GM19238 (cell line): Measurements from ENCODE around the gene AURKB.
A peak's percentile ranks its signal among the peaks of the same experiment; 100 is the strongest.
"Not testable (repeated sequence)": the region's sequence is repeated elsewhere in the genome, so short reads cannot be mapped to it uniquely, and the experiment has no call there.

Experiments
- DNase-seq: peaks from one replicate; pipeline ENCODE4 v3.0.0; 2011; ENCODE audit warnings: low spot score; ENCODE audit not compliant: insufficient read length

The AURKB gene

DNA sequence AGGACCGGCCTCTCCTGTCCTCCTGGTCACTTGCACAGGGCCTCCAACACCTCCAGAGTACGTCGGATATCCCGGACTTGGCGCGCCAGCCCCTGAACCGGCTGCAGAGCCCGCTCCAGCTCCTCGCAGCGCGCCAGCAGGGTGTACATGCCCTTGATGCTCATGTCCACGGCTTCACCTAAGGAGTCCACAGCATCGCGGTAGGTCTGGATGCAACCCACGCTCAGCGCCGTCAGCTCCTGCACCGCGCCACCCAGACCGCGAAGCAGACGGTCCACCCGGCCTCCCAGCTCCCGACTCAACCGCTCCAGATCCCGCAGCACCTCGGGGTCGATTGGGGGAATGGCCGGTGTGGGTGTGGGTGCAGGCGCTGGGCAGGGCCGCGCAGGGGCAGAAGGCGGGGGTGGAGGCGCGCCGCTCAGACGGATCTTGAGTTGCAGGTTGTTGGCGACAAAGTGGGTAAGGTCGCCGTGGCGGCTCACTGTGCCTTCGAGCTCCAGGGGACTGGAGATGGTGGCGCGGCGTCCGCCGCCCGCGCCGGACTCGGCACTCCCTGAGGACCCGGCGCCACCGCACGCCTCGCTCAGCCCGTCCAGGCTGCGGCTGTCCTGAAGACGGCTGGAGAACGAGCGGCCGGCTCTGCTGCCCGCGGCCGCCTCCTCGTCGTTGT lies 21.2 kb downstream of the AURKB start:
- DNase-seq = no peak

DNA sequence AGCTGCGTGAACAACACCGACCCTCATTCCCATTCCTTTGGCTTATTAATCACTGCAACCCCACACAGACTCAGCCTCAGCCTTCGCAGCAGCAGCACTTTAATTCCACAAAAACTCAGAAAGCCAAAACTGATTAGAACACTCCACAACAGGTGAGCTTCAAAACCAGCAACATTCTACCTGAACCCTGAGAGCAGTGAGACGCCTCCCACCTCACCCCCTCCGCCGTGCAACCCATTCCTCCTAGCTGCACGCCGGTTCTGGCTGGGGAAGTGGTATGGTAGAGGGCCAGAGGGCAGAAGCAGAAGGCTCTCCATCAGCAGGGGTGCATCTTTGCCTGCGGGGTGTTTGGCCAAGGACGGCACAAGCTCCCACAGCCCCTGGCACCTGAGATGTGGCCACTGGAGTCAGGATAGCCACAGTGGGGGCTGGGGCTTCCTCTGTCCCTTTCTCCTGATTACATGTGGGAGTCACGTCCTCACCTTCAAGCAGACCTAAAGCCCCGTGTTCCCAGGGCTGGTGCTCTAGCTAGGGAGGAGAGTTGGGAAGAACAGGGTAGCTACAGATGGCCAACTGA lies 22.0 kb downstream of the AURKB start:
- DNase-seq = no peak

GRCh38 chr17:8187517-8188262 lies 22.7 kb downstream of the AURKB start:
- no peak for DNase-seq

DNA sequence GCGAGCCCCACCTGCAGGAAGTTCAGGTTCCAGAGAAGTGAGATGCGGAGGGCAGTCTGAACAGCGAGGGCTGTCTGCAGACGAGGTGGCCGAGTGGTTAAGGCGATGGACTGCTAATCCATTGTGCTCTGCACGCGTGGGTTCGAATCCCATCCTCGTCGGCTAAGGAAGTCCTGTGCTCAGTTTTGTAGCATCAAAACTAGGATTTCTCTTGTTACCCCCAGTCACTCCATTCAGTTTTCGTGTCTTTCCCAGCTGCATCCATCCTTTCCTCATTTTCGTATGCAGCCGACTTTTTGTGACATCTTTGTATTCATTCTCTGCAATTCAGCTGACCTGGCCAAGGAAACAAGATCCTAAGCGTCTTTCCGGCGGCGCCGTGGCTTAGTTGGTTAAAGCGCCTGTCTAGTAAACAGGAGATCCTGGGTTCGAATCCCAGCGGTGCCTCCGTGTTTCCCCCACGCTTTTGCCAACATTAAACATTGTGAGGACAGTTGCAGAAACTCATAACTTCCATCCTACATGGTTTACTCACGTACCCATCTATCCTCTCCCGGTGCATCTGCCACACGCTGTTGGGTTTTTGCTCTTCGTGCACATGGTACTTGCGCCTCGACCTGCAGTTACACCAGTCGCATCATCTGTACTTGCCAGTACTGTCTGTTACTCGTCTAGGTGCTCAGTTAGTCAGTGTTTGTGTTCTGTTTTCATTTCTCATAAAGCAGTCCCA lies 23.4 kb downstream of the AURKB start:
- DNase-seq = no peak

DNA sequence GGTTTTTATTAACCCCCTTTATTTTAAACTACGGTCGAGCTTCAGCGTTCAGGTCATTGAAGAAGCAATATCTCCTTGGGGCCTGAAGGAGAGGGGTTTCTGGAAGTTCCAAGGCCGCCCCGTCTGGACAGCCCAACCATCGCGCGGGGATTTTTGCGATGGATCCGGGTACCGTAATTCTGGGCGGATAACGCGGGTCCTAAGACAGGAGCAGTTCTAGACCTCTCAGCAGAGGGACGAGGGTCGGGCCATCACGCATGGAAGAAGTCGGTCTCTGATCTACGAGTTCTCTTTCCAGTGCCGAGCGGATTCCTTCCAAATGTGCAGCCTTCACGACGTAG lies 24.0 kb downstream of the AURKB start:
- DNase-seq = no peak

- no peak for DNase-seq
Measured at GRCh38 chr17:8185582-8186445, 24.6 kb downstream of the AURKB start.

- DNase-seq = no peak
Measured at GRCh38 chr17:8176998-8177731, 33.2 kb downstream of the AURKB start.

- peak; percentile 79 for DNase-seq
Measured at GRCh38 chr17:8176197-8176940, 34.0 kb downstream of the AURKB start, which contains the start of gene TMEM107. Gene TMEM107 (minus strand): TSS chr17:8176380. CDS start chr17:8176286, 94 bp downstream.

DNA sequence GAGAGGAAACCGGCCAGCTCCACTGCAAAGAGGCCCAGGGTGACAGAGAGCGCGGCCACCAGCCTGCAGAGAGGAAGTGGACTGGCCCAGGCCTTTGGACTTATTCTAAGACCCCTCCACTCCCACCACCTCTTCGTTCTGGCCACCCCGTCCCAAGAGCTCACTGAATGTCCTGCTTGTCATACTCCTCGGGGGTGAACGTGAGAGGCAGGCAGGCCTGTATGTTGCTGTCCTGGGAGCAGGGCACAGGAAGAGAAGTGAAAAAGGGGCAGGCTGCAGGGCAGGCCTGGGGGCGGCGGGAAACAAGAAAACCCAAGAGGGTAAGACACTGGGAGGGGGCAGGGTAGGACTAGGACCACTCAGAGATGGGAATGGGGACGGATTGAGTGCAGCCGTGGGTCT lies 34.6 kb downstream of the AURKB start:
- no peak for DNase-seq

DNA sequence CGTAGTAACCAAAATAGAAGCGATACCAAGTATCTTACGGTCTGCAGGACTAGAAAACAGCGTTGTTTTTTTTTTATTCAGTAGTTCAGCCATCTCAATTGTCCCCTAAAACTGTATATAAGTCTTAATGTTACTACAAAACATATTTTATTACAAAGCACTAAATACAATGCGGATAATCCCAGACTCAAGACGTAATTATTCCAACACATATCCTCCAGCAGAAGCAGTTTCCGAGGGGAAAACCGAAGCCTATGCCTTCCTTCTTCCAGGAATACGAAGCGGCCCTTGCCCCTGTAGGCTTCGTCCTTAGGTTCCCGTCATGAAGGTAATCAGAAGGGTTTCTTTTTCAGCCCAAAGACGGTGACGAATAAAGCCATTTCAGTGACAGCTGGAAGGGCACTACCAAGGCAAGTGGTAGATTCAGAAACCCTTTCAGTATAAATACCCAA lies 36.5 kb downstream of the AURKB start:
- DNase-seq = no peak

- no peak for DNase-seq
Measured at GRCh38 chr17:8173056-8173870, 37.1 kb downstream of the AURKB start.

- not testable (repeated sequence) for DNase-seq
Measured at GRCh38 chr17:8170186-8170585, 40.2 kb downstream of the AURKB start.

- DNase-seq = no peak
Measured at GRCh38 chr17:8167526-8167925, 42.8 kb downstream of the AURKB start.

- no peak for DNase-seq
Measured at GRCh38 chr17:8166731-8167130, 43.6 kb downstream of the AURKB start.

GRCh38 chr17:8164815-8165131 lies 45.6 kb downstream of the AURKB start:
- DNase-seq = no peak

DNA sequence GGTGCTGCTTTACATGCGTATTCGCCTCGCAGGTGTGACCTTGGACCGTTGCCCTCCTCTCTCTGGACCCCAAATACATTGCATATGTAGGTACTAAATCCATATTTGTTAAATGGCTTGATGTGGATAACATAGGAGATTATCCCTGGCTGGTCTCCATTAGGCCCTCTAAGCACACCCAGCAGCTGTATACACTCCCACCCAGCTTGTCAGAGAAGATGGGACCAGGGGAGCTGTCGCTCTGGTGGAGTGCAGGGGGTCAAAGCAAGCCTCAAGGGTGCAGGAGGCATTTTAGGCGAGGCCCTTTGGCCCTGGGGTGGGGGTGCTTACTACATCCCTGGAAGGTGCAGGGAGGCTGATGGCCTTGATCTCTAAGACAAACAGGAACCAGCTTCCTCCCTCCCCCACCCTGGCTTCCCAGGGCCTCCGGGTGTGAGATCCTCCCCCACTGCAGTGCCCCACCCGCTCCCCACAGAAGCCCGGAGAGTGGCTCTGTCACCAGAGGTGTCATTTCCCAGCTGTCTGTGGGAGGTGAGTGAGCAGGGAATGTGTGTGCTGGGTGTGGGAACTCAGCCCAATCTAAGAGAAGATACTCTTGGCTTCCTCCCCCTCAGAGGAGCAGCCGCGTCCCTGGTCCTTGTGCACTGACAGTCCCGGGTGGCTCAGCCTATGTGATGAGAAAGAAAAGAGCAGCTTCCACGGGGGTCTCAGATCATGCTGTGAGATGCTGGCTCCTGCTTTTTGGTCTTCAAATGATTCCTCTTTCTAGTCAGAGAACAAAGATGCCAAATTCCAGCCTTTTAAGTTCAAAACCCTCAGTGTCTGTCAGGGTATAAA lies 46.2 kb downstream of the AURKB start:
- no peak for DNase-seq

- no peak for DNase-seq
Measured at GRCh38 chr17:8162997-8163977, 47.1 kb downstream of the AURKB start.
